Stimulated activated CD8-positive, alpha-beta memory T cell treated with anti-CD3 and anti-CD28 coated beads, Interleukin-4, amount 100 ng/mL, for 4 hours (primary cell): Measurements from ENCODE around the gene FAM161A.
"Not testable (repeated sequence)": the region's sequence is repeated elsewhere in the genome, so short reads cannot be mapped to it uniquely, and the experiment has no call there.

Source experiments
- DNase-seq, 2 donors: peaks; one replicate each; pipeline ENCODE4 v3.0.0-alpha.2; 2020; ENCODE audit warnings: low read depth in 2 of 2, low spot score in 1 of 2

FAM161A gene

DNA sequence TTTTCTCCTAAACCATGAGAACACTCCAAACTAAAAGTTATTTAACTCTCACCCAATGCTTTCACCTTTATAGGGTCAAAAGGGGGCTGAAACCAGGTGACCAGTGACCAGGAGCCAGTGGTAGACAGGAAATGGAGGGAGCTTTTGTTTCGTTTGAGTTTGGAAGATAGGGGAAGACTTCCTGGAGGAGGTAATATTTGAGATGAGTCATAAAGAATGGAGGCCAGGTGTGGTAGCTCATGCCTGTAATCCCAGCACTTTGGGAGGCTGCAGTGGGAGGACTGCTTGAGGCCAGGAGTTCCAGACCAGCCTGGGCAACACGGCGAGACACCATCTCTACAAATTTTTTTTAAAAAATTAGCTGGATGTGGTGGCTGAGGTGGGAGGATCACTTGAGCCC, 8.5 kb downstream of the FAM161A start:
- DNase-seq: no peak

- no peak for DNase-seq
Observed at GRCh38 chr2:61841286-61841685, 12.6 kb downstream of the FAM161A start.

- no peak for DNase-seq
Observed at GRCh38 chr2:61834893-61835292, 19.0 kb downstream of the FAM161A start.

DNA sequence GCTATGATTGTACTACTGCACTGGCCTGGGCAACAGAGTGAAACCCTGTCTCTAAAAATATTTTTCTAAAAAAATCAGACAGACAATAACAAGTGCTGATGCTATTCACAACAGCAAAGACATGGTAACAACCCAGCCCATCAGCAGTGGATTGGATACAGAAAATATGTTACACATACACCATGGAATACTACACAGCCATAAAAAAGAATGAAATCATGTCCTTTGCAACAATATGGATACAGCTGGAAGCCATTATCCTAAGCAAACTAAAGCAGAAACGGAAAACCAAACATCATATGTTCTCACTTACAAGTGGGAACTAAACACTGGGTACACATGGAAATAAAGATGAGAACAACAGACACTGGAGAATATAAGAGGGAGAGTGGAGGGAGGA, 19.9 kb downstream of the FAM161A start:
- DNase-seq: no peak

GRCh38 chr2:61832183-61832841, 21.5 kb downstream of the FAM161A start:
- no peak for DNase-seq

- DNase-seq: no peak
Observed at GRCh38 chr2:61822255-61822654, 31.6 kb downstream of the FAM161A start.

- no peak for DNase-seq
Observed at GRCh38 chr2:61816480-61817355, 37.1 kb downstream of the FAM161A start.

- DNase-seq: no peak
Observed at GRCh38 chr2:61814539-61815160, 39.2 kb downstream of the FAM161A start.

- DNase-seq: not testable (repeated sequence)
Observed at GRCh38 chr2:61813314-61813713, 40.5 kb downstream of the FAM161A start.

DNA sequence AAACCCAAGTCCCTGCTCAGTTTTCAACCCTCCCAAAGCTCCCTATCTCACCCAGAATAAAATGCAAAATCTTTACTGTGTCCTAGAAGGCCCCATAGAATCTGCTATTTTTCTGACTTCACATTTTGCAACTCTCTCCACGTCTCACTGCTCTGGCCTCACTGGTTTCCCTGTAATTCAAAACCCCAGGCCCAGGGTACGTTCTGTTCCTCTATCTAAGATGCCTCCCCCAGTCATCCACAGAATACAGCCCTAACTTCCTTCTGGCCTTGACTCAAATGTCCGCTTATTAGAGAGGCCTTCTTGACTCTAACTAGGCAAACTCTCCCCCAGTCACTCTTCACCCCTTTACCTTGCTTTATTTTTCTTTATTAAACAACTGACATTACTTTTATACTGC, 42.0 kb downstream of the FAM161A start:
- DNase-seq: no peak

- not testable (repeated sequence) for DNase-seq
Observed at GRCh38 chr2:61810203-61810602, 43.7 kb downstream of the FAM161A start.

DNA sequence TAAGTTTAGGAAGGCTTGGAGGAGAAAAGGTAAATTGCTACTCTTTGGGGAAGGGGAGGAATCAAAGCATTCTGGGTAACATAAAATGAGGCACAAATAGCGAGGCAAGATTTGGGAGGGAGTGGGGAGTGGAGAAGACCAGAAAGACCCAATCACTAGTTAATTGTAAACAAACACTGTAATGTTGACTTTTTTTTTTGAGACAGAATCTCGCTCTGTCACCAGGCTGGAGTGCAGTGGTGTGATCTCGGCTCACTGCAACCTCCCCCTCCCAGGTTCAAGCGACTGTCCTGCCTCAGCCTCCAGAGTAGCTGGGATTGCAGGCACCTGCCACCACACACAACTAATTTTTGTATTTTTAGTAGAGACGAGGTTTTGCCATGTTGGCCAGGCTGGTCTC, 45.2 kb downstream of the FAM161A start:
- not testable (repeated sequence) for DNase-seq

DNA sequence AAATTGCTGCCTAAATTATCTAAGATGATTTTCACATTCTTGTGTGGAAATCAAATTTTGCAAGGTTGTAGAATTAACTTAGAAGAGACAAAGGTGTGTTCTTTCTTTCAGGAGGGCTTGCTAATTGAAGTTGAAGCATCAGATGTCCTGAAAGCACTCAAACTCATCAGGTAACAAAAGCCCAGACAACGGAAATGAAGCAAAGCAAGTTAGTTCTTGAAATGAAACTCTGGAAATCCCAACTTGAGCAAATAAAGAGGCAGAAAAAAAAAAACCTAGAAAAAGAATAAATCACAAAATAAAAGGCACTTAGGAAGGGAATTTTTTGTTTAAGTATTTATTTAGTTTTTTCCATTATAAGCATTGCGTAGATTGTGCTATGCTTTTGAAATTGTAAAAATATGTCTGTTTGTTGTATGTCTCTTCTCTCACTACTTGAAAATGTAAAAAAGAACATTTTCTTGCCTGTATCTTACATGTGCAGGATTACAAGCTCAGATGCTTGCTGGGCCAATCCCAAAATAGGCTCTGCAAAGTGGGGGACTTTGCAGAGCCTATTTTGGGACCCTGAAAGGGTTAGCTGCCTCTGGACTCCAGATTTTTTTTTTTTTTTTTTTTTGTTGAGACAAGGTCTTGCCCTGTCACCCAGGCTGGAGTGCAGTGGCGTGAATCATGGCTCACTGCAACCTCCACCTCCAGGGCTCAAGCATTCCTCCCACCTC, 46.7 kb downstream of the FAM161A start:
- DNase-seq: no peak

DNA sequence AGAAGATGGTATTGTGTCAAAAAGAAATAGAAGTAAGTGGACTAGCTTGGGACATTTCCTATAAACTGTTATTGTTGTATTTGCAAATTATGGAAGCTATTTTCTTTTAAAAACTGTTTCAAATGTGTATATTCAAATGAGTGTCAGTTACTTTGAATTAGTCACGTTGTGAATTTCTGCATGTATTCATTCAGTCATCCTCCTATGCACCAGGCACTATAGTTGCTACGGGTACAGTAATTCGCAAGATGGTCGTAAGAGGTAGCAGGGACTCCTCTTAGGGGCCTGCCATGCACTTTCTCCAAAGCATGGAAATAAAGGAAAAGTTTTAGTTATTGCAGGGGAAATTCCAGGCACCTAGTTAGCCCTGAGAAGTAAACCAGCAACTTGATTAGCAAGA, 51.3 kb downstream of the FAM161A start:
- DNase-seq: no peak

DNA sequence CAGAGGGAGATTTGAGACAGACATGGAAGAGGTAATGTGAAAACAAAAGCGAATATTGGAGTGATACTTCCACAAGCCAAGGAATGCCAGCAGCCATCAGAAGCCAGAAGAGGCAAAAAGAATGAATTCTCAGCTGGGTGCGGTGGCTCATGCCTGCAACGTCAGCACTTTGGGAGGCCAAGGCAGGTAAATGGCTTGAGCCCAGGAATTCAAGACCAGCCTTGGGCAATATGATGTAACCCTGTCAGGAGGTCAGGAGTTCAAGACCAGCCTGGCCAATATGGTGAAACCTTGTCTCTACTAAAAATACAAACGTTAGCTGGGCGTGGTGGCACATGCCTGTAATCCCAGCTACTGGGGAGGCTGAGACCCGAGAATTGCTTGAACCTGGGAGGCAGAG, 54.8 kb downstream of the FAM161A start:
- no peak for DNase-seq

GRCh38 chr2:61797446-61797845, 56.4 kb downstream of the FAM161A start:
- DNase-seq: not testable (repeated sequence)

- no peak for DNase-seq
Observed at GRCh38 chr2:61795408-61795807, 58.5 kb downstream of the FAM161A start.

DNA sequence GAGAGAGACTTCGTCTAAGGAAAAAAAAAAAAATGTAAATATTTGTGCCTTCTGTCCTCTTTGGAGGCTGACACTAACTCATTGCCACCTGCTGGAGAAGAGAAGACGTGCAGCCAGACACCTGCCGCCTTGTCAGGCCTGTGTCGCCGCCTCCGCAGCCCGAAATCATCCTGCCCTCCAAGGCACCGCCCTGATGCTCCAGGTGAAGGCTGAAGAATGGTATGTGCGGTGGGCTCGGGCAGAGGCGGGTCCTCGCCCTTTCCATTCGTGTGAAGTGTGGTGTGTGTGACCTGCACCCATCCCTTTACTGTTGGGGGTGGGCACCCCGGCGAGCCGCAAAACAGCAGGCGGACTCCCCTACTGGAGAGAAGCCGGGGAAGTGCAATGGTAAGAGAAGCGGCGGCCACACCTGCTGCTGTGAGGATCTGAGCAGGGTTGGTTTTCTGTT, 60.4 kb downstream of the FAM161A start:
- peak; percentile 33 to 37 for DNase-seq

GRCh38 chr2:61792355-61792890, 61.4 kb downstream of the FAM161A start:
- DNase-seq: no peak

- no peak for DNase-seq
Observed at GRCh38 chr2:61789807-61790602, 63.9 kb downstream of the FAM161A start.
